Adrenal gland (tissue), 12 donors: Measurements from ENCODE around the gene A1BG. TPM values are rescaled to one million over a fixed set of nuclear protein-coding genes. Genes with fewer than 3 reads are reported as not detected.
"Not testable (repeated sequence)": the region's sequence is repeated elsewhere in the genome, so short reads cannot be mapped to it uniquely, and the experiment has no call there.

Source experiments
- DNase-seq, 7 donors: peaks; one replicate each; pipeline ENCODE4 v3.0.0-alpha.2; 2019 to 2020
- H3K27ac ChIP-seq, 5 donors: fragments of 200-600 bp; sonication (generic) in 4 of 5; 1 replicate in 3 of 5; 2 replicates in 2 of 5; pipeline versions ENCODE4 v1.5.1 to v1.8.0; 2016 to 2020; ENCODE audit warnings: mild to moderate bottlenecking in 1 of 5
- H3K27me3 ChIP-seq: fragments of 200-600 bp; 2 replicates; pipeline ENCODE4 v1.8.0; 2021
- H3K36me3 ChIP-seq, 2 donors: fragments of 200-600 bp; replicated peaks in 1 of 2; 1 replicate in 1 of 2; 2 replicates in 1 of 2; pipeline versions ENCODE4 v1.5.1 to v1.8.0; 2018 to 2022
- H3K4me1 ChIP-seq, 2 donors: fragments of 200-600 bp; replicated peaks in 1 of 2; 1 replicate in 1 of 2; 2 replicates in 1 of 2; pipeline versions ENCODE4 v1.5.1 to v1.8.0; 2018 to 2021
- H3K4me3 ChIP-seq, 4 donors: fragments of 200-600 bp; sonication (generic) in 3 of 4; one replicate each; pipeline ENCODE4 v1.5.1; 2016 to 2018
- H3K9me3 ChIP-seq, 3 donors: fragments of 200-600 bp; sonication (generic) in 1 of 3; replicated peaks in 1 of 3; 1 replicate in 2 of 3; 2 replicates in 1 of 3; pipeline versions ENCODE4 v1.5.1 to v1.8.0; 2016 to 2021
- CTCF ChIP-seq, 6 experiments: fragments of 450-650 bp in 4 of 6; fragments of 200-600 bp in 2 of 6; sonication (generic) in 1 of 6; IDR thresholded peaks; 1 replicate in 5 of 6; 2 replicates in 1 of 6; pipeline versions ENCODE4 v1.5.1 to v1.8.0; 2016 to 2021; ENCODE audit warnings: antibody characterized with exemption in 6 of 6, mild to moderate bottlenecking in 2 of 6, moderate library complexity in 1 of 6
- POLR2A ChIP-seq, 2 donors: fragments of 450-650 bp; IDR thresholded peaks; one replicate each; pipeline ENCODE4 v1.6.1; 2017; ENCODE audit warnings: antibody characterized with exemption in 2 of 2, mild to moderate bottlenecking in 2 of 2, moderate library complexity in 1 of 2
- WGBS, 4 donors: extraction: QIAGEN DNeasy Blood & Tissue Kit in 2 of 4; methylation state at CpG; one replicate each; pipeline versions ENCODE4 v1.1.5 to v1.1.7; 2013 to 2017; 5-methylcytosine and 5-hydroxymethylcytosine counted together
- intact Hi-C, 2 donors: fragments of 100-400 bp; cut with DNase I; formaldehyde crosslinking; loops; one replicate each; pipeline versions ENCODE4 v1.14.1 to v1.15.0; 2022 to 2023
- polyA plus RNA-seq, 3 donors: library from polyadenylated mRNA; stranded (reverse); fragments of 200-250 nt in 2 of 3; fragments of 350-450 nt in 1 of 3; fragmentation: Illumina TruSeq in 1 of 3; extraction: RNeasy Lipid Tissue Mini Kit (QIAGEN cat#74804) in 1 of 3; gene quantifications; one replicate each; pipeline ENCODE4 v1.2.3, GENCODE V29; 2013 to 2014
- total RNA-seq, 9 donors: library from RNA; depleted of rRNA in 4 of 9; stranded (reverse); fragments of >200 nt in 4 of 9; fragments of 120-200 nt in 1 of 9; fragmentation: NEBNext Ultra II Directional in 1 of 9; extraction: Animal tissue kit (Norgen Biotek cat#: 25700) in 1 of 9; gene quantifications; one replicate each; pipeline versions ENCODE4 v1.1.0 to v1.2.4, GENCODE V29; 2013 to 2023
- donor health status: healthy with polysubstance abuse.
- donor health status: Bipolar disorder and iron deficiency.
- donor health status: DM: yes; HTN: yes; CAD: no.
- donor health status: DM: no; HTN: no; CAD: no.
- donor health status: DM: no; HTN: no; CAD: no.
- donor health status: DM: yes; HTN: yes; CAD: no.

The A1BG gene
- total and polyA plus RNA-seq, 12 donors, result 0.39 to 41.3 (median 6.6) TPM; not detected in 1

GRCh38 chr19:58350871-58351557 is 2.3 kb downstream of the A1BG start:
- H3K4me1 ChIP-seq, result peaks cover 9 to 14% of the 10 kb centered on the region in 2 donors
- TF ChIP-seq CTCF (IDR thresholded peaks at IDR 0.05) (no peak), POLR2A (IDR thresholded peaks at IDR 0.05) (no peak)
- H3K27me3 ChIP-seq, result peaks cover 24% of the 10 kb centered on the region
- H3K27ac ChIP-seq, result no peak overlapping the region
- intact Hi-C loops, result no loop called here
- H3K4me3 ChIP-seq, result no peak overlapping the region
- WGBS, 4 donors, result 56 to 72% (median 61%) methylated on average over 9 to 34 of the region's 34 CpGs
- no peaks in the 10 kb centered on the region for H3K9me3 ChIP-seq
- DNase-seq, result no peak
- no peaks in the 10 kb centered on the region for H3K36me3 ChIP-seq

- Histone ChIP-seq H3K4me3 (no peak overlapping the region), H3K27me3 (peaks cover 18% of the 10 kb centered on the region), H3K9me3 (no peaks in the 10 kb centered on the region), H3K27ac (no peak overlapping the region), H3K36me3 (no peaks in the 10 kb centered on the region), H3K4me1 (peaks cover 9 to 14% of the 10 kb centered on the region in 2 donors)
- intact Hi-C loops, result no loop called here
- DNase-seq, result no peak
- 21 to 41% (median 26%) methylated on average over 28 to 84 of the region's 84 CpGs for WGBS, 4 donors
- TF ChIP-seq CTCF (IDR thresholded peaks at IDR 0.05), result no peak
- no peak for TF ChIP-seq POLR2A (IDR thresholded peaks at IDR 0.05)
Observed at GRCh38 chr19:58350001-58350861, 3.1 kb downstream of the A1BG start.

GRCh38 chr19:58349590-58349989 is 3.7 kb downstream of the A1BG start:
- Histone ChIP-seq H3K27me3 (peaks cover 17% of the 10 kb centered on the region), H3K36me3 (no peaks in the 10 kb centered on the region), H3K4me1 (peaks cover 9 to 14% of the 10 kb centered on the region in 2 donors), H3K4me3 (no peak overlapping the region), H3K27ac (no peak overlapping the region), H3K9me3 (no peaks in the 10 kb centered on the region)
- intact Hi-C loops, result no loop called here
- whole genome bisulfite sequencing, 4 donors, result 39 to 51% (median 42%) methylated on average over 8 of the region's 8 CpGs
- no peak for DNase-seq
- TF ChIP-seq CTCF (IDR thresholded peaks at IDR 0.05), result no peak
- TF ChIP-seq POLR2A (IDR thresholded peaks at IDR 0.05), result no peak

- Histone ChIP-seq H3K27me3 (peaks cover 17% of the 10 kb centered on the region), H3K4me1 (peaks cover 9 to 14% of the 10 kb centered on the region in 2 donors), H3K4me3 (peak overlapping the region in 2 of 4 donors; percentile 13 to 66), H3K27ac (peak overlapping the region in 1 of 5 donors; percentile 82)
- DNase-seq, intact Hi-C loops, H3K36me3 ChIP-seq, H3K9me3 ChIP-seq: not testable (repeated sequence)
- WGBS, 4 donors, result 19 to 29% (median 24%) methylated on average over 12 of the region's 12 CpGs
Observed at GRCh38 chr19:58348080-58348479, 5.2 kb downstream of the A1BG start.
